Tibial artery (tissue), 4 donors: ENCODE results near the gene DTX1.

ENCODE experiments used
- DNase-seq, 2 donors: peaks; one replicate each; pipeline ENCODE4 v3.0.0-alpha.2; 2019
- H3K27ac ChIP-seq, 2 donors: fragments of 200-600 bp; sonication (generic) in 1 of 2; 1 replicate in 1 of 2; 2 replicates in 1 of 2; pipeline ENCODE4 v1.5.1; 2018 to 2019; ENCODE audit warnings: mild to moderate bottlenecking in 1 of 2
- H3K27me3 ChIP-seq, 2 donors: fragments of 200-600 bp; sonication (generic) in 1 of 2; one replicate each; pipeline versions ENCODE4 v1.5.1 to v1.6.0; 2016 to 2019
- H3K36me3 ChIP-seq, 3 donors: fragments of 200-600 bp; sonication (generic) in 2 of 3; one replicate each; pipeline ENCODE4 v1.5.1; 2016 to 2019; ENCODE audit warnings: mild to moderate bottlenecking in 2 of 3
- H3K4me1 ChIP-seq, 4 donors: fragments of 200-600 bp; sonication (generic) in 2 of 4; 1 replicate in 3 of 4; 2 replicates in 1 of 4; pipeline ENCODE4 v1.5.1; 2016 to 2019
- H3K4me3 ChIP-seq, 2 donors: fragments of 200-600 bp; sonication (generic) in 1 of 2; 1 replicate in 1 of 2; 2 replicates in 1 of 2; pipeline ENCODE4 v1.5.1; 2018 to 2019; ENCODE audit warnings: mild to moderate bottlenecking in 2 of 2
- H3K9me3 ChIP-seq, 3 donors: fragments of 200-600 bp; sonication (generic) in 1 of 3; one replicate each; pipeline ENCODE4 v1.5.1; 2016 to 2019
- CTCF ChIP-seq, 2 experiments: fragments of 200-600 bp in 1 of 2; fragments of 450-650 bp in 1 of 2; IDR thresholded peaks; one replicate each; pipeline ENCODE4 v1.5.1; 2017 to 2019; ENCODE audit warnings: antibody characterized with exemption in 2 of 2, mild to moderate bottlenecking in 1 of 2, moderate library complexity in 1 of 2
- intact Hi-C: fragments of 100-400 bp; cut with DNase I; formaldehyde crosslinking; loops from one replicate; pipeline ENCODE4 v1.15.0; 2023; ENCODE audit warnings: low total_unique reads

Gene DTX1

DNA sequence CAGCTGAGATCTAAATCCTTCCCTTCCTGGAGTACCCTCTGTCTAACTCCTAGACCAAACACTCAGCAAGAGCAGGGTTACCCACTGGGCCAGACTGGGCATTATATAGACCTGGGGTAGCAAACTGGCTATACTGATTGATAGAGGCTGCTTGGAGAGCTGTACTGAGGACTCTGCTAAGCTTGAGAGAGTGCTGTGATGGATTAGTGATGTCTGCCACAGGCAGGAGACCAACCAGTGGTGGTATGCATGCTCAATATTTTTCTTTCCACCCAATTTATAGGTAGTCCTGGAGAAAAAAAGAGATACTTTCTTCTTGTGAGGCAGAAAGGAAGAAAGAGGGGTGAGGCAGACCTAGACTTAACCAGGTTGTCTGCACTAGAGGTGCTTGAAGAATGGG lies 33.3 kb downstream of the DTX1 start:
- Histone ChIP-seq H3K36me3 (no peaks in the 10 kb centered on the region), H3K4me1 (peaks cover 0 to 7% (median 3%) of the 10 kb centered on the region in 4 donors), H3K9me3 (no peaks in the 10 kb centered on the region), H3K4me3 (no peak overlapping the region), H3K27me3 (peaks cover 0 to 93% of the 10 kb centered on the region in 2 donors), H3K27ac (no peak overlapping the region)
- DNase-seq, result no peak
- intact Hi-C loops, result no loop called here
- no peak for TF ChIP-seq CTCF (IDR thresholded peaks at IDR 0.05)

DNA sequence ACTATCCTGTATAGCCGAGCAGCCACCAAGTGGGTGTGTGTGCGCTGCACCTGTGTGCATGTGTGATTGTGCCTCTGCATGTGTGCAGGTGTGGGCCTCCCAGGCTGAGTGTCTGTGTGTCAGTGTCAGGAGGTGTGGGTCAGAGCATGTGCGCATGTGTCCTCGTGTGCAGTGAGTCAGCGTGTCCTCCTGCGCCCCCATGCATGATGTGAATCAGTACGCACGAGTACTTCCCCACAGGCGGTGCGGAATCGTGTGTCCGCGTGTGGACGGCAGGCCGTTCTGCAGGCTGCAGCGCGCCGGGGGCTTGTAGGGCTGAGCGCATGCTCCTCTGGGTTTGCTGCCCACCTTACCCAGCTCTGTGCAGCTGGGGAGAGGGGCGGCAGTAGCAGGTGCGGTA lies 34.2 kb downstream of the DTX1 start:
- intact Hi-C loops, result no loop called here
- no peak overlapping the region for H3K27ac ChIP-seq
- no peak overlapping the region for H3K4me3 ChIP-seq
- H3K27me3 ChIP-seq, result peaks cover 0 to 86% of the 10 kb centered on the region in 2 donors
- no peaks in the 10 kb centered on the region for H3K9me3 ChIP-seq
- no peaks in the 10 kb centered on the region for H3K36me3 ChIP-seq
- DNase-seq, result no peak
- H3K4me1 ChIP-seq, result peaks cover 0 to 7% (median 3%) of the 10 kb centered on the region in 4 donors
- TF ChIP-seq CTCF (IDR thresholded peaks at IDR 0.05), result no peak

- Histone ChIP-seq H3K27me3 (peaks cover 0 to 79% of the 10 kb centered on the region in 2 donors), H3K36me3 (no peaks in the 10 kb centered on the region), H3K4me3 (no peak overlapping the region), H3K9me3 (no peaks in the 10 kb centered on the region), H3K27ac (no peak overlapping the region), H3K4me1 (peaks cover 0 to 7% (median 3%) of the 10 kb centered on the region in 4 donors)
- intact Hi-C loops, result no loop called here
- no peak for DNase-seq
- no peak for TF ChIP-seq CTCF (IDR thresholded peaks at IDR 0.05)
Measured at GRCh38 chr12:113091506-113091905, 35.0 kb downstream of the DTX1 start.

GRCh38 chr12:113092607-113093408 lies 36.3 kb downstream of the DTX1 start:
- Histone ChIP-seq H3K4me3 (no peak overlapping the region), H3K9me3 (no peaks in the 10 kb centered on the region), H3K4me1 (peaks cover 0 to 8% (median 4%) of the 10 kb centered on the region in 4 donors), H3K36me3 (no peaks in the 10 kb centered on the region), H3K27me3 (peaks cover 0 to 66% of the 10 kb centered on the region in 2 donors), H3K27ac (no peak overlapping the region)
- DNase-seq, result no peak
- no peak for TF ChIP-seq CTCF (IDR thresholded peaks at IDR 0.05)
- intact Hi-C loops, result no loop called here

DNA sequence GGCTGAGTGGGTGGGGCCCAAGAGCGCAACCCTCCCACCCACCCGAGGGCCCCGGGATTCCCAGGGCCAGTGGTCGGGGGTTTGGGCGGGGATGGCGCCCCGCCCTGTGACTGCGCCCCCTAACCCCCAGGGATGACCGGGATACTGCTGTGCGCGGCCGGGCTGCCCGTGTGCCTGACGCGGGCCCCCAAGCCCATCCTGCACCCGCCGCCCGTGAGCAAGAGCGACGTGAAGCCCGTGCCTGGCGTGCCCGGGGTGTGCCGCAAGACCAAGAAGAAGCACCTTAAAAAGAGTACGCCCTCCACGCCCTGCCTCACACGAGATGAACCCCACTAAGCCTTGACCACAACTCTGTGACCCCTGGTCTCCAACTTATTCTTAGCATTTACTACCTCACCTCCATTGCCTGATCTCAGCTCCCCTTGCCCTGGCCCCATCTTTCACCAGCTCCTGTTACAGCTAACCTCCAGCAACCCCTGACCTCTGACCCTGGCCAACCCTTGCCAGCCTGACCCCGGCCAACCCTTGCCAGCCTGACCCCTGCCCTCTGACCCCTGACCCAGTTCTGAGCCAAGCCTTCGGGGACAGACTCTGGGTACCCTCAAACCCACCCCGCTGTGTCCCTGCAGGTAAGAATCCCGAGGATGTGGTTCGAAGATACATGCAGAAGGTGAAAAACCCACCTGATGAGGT lies 37.0 kb downstream of the DTX1 start:
- peaks cover 0 to 60% of the 10 kb centered on the region in 2 donors for H3K27me3 ChIP-seq
- H3K36me3 ChIP-seq, result no peaks in the 10 kb centered on the region
- no peak for TF ChIP-seq CTCF (IDR thresholded peaks at IDR 0.05)
- intact Hi-C loops, result no loop called here
- H3K4me3 ChIP-seq, result no peak overlapping the region
- no peak overlapping the region for H3K27ac ChIP-seq
- peaks cover 0 to 15% (median 6%) of the 10 kb centered on the region in 4 donors for H3K4me1 ChIP-seq
- no peaks in the 10 kb centered on the region for H3K9me3 ChIP-seq
- DNase-seq, result no peak
